Natural killer cell treated with Interleukin-12 subunit alpha and Interleukin-12 subunit beta and Interleukin-15 and Interleukin-18, amount 100 ng/mL, for 72 hours (primary cell): Measurements from ENCODE around the gene DCDC2. TPM values are rescaled to one million over a fixed set of nuclear protein-coding genes. Genes with fewer than 3 reads are reported as not detected.
"Not testable (repeated sequence)": the region's sequence is repeated elsewhere in the genome, so short reads cannot be mapped to it uniquely, and the experiment has no call there.

ENCODE experiments used
- ATAC-seq, 2 donors: fragments of 150-1000 bp; cut with Tn5 transposase in 1 of 2; sonication (Bioruptor Pico), chemical (Tn5 transposase) in 1 of 2; 2 replicates each; pipeline ENCODE4 v1.10.0; 2021
- DNase-seq: peaks from one replicate; pipeline ENCODE4 v3.0.0; 2022; ENCODE audit warnings: low spot score
- H3K27ac Mint-ChIP-seq, 2 donors: 1 replicate in 1 of 2; 2 replicates in 1 of 2; pipeline ENCODE4 v1.8.0; 2022; ENCODE audit warnings: mixed read lengths in 2 of 2, mild to moderate bottlenecking in 1 of 2, moderate library complexity in 1 of 2
- H3K27me3 Mint-ChIP-seq, 2 donors: 1 replicate in 1 of 2; 2 replicates in 1 of 2; pipeline ENCODE4 v1.8.0; 2022; ENCODE audit warnings: mixed read lengths in 2 of 2
- H3K36me3 Mint-ChIP-seq: one replicate; pipeline ENCODE4 v1.8.0; 2022; ENCODE audit warnings: mixed read lengths
- H3K4me1 Mint-ChIP-seq, 2 donors: 1 replicate in 1 of 2; 2 replicates in 1 of 2; pipeline ENCODE4 v1.8.0; 2022; ENCODE audit warnings: low read depth in 2 of 2, mixed read lengths in 2 of 2, mild to moderate bottlenecking in 1 of 2
- H3K4me3 Mint-ChIP-seq: one replicate; pipeline ENCODE4 v1.8.0; 2022; ENCODE audit warnings: mixed read lengths
- H3K9me3 Mint-ChIP-seq: 2 replicates; pipeline ENCODE4 v1.8.0; 2022; ENCODE audit warnings: mixed read lengths
- total RNA-seq, 2 donors: library from RNA; stranded (reverse); gene quantifications; one replicate each; pipeline ENCODE4 v1.2.3, GENCODE V29; 2022

The DCDC2 gene
- total RNA-seq, 2 donors from 2014 or later: not detected

DNA sequence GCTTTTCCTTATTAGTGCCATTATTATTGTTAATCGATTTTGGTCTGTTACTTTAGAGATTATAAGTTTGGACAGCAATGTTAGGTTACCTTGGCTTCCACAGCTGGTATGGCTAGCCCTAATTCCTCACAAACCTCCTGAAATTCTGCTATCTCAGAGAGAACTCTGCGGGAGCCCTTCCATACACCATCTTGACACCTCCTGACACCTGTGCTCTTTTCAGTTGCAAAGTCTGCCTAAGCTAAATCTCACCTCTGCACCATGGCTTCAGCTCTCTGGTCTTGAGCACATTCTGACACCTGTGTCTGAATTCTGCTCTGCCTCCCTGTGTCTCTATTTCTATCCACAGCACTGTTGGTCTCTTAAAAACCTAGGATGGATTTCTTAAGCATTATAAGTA lies 106.5 kb downstream of the DCDC2 start:
- DNase-seq: no peak
- Mint-ChIP-seq H3K27ac (no peak overlapping the region), H3K27me3 (peaks cover 7 to 12% of the 10 kb centered on the region in 2 donors), H3K4me1 (peaks cover 0 to 4% of the 10 kb centered on the region in 2 donors), H3K4me3 (no peak overlapping the region), H3K36me3 (peaks cover 5% of the 10 kb centered on the region), H3K9me3 (peaks cover 4% of the 10 kb centered on the region)
- no peak for ATAC-seq

GRCh38 chr6:24249926-24250325 lies 107.9 kb downstream of the DCDC2 start:
- no peak overlapping the region for H3K4me3 Mint-ChIP-seq

DNA sequence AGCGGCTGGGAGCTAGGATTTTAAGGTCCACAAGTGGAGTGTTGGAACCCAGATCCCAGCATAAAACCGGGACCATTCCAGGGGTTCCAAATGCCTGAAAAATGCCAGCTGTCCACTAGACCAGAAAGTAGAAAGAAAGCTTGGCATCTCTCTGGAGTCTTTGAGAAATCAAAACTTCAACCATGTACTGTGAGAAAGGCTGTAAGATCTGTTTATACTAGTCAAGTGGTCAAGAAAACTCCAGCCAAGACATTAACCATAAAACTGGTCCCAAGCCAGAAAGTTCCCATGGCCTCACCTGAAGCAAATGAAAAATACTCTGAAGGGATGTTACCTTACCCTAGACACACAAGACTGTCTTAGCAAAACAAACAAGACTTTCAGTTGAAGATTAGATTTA lies 112.6 kb downstream of the DCDC2 start:
- H3K36me3 Mint-ChIP-seq: no peaks in the 10 kb centered on the region
- ATAC-seq (no peak), DNase-seq (no peak)
- H3K4me3 Mint-ChIP-seq: no peak overlapping the region
- peaks cover 2 to 18% of the 10 kb centered on the region in 2 donors for H3K27me3 Mint-ChIP-seq
- H3K4me1 Mint-ChIP-seq: no peaks in the 10 kb centered on the region
- H3K27ac Mint-ChIP-seq: no peak overlapping the region
- H3K9me3 Mint-ChIP-seq: no peaks in the 10 kb centered on the region

More at GRCh38 chr6:24249926-24250325, 107.9 kb downstream of the DCDC2 start:
- DNase-seq (no peak), ATAC-seq (no peak)
- Mint-ChIP-seq H3K36me3 (peaks cover 5% of the 10 kb centered on the region), H3K27me3 (peaks cover 7 to 19% of the 10 kb centered on the region in 2 donors), H3K9me3 (no peaks in the 10 kb centered on the region), H3K4me1 (no peaks in the 10 kb centered on the region), H3K27ac (no peak overlapping the region)

DNA sequence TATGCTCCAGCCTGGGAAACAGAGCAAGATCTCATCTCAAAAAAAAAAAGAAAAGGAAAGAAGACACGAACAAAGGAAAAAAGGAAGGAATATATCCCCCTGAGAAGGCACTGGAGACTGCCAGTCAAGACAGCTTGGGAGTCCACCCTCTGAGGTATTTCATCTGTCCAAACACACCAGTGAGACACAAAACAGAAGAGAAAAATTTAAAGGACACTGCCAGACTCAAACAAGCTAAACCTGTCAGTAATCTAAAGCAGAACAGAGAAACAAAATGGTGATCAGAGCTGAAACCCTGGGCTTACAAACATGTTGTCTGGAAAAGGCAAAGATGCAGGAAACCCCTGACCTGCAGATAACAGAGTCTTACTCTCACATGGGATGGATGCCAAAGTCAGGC lies 114.9 kb downstream of the DCDC2 start:
- Mint-ChIP-seq H3K27ac (no peak overlapping the region), H3K4me1 (no peaks in the 10 kb centered on the region), H3K36me3 (no peaks in the 10 kb centered on the region), H3K27me3 (peaks cover 2 to 18% of the 10 kb centered on the region in 2 donors), H3K4me3 (no peak overlapping the region), H3K9me3 (no peaks in the 10 kb centered on the region)
- ATAC-seq (no peak), DNase-seq (no peak)

DNA sequence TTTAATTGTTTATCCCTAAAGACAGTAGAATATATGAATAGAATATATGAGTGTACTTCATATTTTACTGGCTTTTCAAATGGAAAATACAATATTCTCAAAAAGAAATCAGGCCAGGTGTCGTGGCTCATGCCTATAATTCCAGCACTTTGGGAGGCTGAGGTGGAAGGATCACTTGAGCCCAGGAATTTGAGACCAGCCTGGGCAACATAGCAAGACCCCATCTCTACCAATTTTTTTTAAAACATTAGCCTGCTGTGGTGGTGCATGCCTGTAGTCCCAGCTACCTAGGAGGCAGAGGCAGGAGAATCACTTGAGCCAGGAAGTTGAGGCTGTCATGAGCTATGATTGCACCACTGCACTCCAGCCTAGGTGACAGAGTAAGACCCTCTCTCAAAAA lies 116.1 kb downstream of the DCDC2 start:
- DNase-seq, H3K4me3 Mint-ChIP-seq, H3K27ac Mint-ChIP-seq, H3K36me3 Mint-ChIP-seq, H3K9me3 Mint-ChIP-seq, ATAC-seq, H3K4me1 Mint-ChIP-seq: not testable (repeated sequence)
- H3K27me3 Mint-ChIP-seq: peaks cover 2 to 18% of the 10 kb centered on the region in 2 donors

GRCh38 chr6:24240943-24241342 lies 116.9 kb downstream of the DCDC2 start:
- Mint-ChIP-seq H3K36me3 (no peaks in the 10 kb centered on the region), H3K4me1 (peaks cover 0 to 3% of the 10 kb centered on the region in 2 donors), H3K27me3 (peaks cover 2 to 18% of the 10 kb centered on the region in 2 donors), H3K9me3 (peaks cover 4% of the 10 kb centered on the region), H3K4me3 (no peak overlapping the region), H3K27ac (no peak overlapping the region)
- DNase-seq (no peak), ATAC-seq (no peak)

DNA sequence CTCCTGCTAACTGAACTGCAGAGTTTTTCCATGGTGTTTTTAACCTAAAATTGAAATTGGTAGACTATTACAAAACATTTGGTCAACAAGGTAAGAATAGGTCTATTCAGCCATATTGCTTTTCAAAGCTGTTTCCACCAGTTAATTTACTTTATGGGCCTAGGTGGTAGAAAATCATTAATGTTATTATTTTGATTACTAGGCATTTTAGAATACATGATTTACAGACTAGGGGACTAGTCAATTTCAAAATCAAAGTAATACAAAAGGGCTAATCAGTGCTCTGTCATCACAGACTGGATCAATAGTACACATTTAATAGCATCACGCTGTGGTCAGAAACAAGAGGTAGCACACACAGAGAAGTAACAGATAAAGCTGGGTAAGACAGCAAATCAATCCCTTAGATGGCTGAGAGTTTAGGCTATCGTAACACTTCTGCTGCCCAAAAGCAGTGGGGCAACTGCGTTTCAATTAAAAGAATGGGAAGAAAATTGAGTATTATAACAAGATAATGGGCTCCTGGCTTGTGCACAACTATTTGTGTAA lies 117.4 kb downstream of the DCDC2 start:
- Mint-ChIP-seq H3K27ac (no peak overlapping the region), H3K4me3 (no peak overlapping the region), H3K4me1 (peaks cover 0 to 3% of the 10 kb centered on the region in 2 donors), H3K9me3 (peaks cover 4% of the 10 kb centered on the region), H3K36me3 (no peaks in the 10 kb centered on the region), H3K27me3 (peaks cover 2 to 14% of the 10 kb centered on the region in 2 donors)
- no peak for DNase-seq
- no peak for ATAC-seq

DNA sequence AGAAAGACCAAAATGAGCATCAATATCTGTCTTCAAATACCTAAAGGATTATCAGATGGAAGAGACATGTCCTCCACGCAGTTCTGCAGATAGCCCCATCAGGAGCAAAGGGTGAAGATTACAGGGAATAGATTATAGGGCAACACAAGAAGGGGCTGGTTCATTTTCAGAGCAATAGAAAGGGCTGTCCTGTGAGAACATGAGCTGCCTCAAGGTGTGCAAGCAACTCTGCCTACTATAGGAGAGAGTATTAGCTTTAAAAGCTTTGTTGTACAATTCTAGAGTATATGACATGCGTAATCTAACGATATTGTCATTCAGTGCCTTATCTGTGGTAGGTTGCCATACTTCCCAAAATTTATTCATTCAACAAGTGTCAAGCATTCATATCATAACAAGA lies 119.2 kb downstream of the DCDC2 start:
- no peaks in the 10 kb centered on the region for H3K36me3 Mint-ChIP-seq
- no peak overlapping the region for H3K4me3 Mint-ChIP-seq
- peaks cover 4% of the 10 kb centered on the region for H3K9me3 Mint-ChIP-seq
- H3K27ac Mint-ChIP-seq: no peak overlapping the region
- DNase-seq: no peak
- H3K27me3 Mint-ChIP-seq: peaks cover 3 to 16% of the 10 kb centered on the region in 2 donors
- no peak for ATAC-seq
- H3K4me1 Mint-ChIP-seq: peaks cover 0 to 3% of the 10 kb centered on the region in 2 donors

GRCh38 chr6:24236779-24237178 lies 121.1 kb downstream of the DCDC2 start:
- H3K27ac Mint-ChIP-seq, H3K4me1 Mint-ChIP-seq, ATAC-seq: not testable (repeated sequence)

GRCh38 chr6:24233813-24234442 lies 123.9 kb downstream of the DCDC2 start:
- Mint-ChIP-seq H3K36me3 (no peaks in the 10 kb centered on the region), H3K27ac (no peak overlapping the region), H3K9me3 (peaks cover 4% of the 10 kb centered on the region), H3K4me1 (peaks cover 3 to 4% of the 10 kb centered on the region in 2 donors), H3K4me3 (no peak overlapping the region), H3K27me3 (peaks cover 3 to 10% of the 10 kb centered on the region in 2 donors)
- no peak for DNase-seq
- ATAC-seq: no peak

More at GRCh38 chr6:24236779-24237178, 121.1 kb downstream of the DCDC2 start:
- DNase-seq, H3K4me3 Mint-ChIP-seq, H3K36me3 Mint-ChIP-seq, H3K9me3 Mint-ChIP-seq: not testable (repeated sequence)
- H3K27me3 Mint-ChIP-seq: peaks cover 3 to 10% of the 10 kb centered on the region in 2 donors

DNA sequence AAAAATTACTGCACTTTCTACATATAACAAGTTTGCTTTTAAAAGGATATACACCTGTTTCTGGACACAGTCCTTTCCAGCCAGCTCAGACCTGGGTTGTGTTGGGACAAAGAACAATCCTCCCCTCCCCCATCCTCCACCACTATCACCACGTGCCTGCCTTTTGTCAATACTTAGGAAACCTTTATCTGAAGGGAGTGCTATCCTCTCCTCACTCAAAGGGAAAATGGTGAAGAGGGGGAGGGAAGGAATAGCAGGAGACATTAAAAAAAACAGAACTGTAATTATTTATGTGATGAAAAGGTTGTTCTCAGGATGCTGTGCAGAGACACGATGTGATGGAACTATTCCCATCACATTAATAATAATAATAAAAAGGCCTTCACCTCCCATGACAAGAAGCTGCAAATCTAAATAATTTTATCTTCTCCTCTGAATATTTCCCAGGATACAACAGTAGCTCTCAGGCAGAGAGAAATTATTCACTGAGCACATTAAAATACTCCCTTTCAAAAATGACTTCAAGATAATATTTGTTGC lies 126.4 kb downstream of the DCDC2 start:
- Mint-ChIP-seq H3K4me1 (peaks cover 0 to 5% of the 10 kb centered on the region in 2 donors), H3K27ac (no peak overlapping the region)
- DNase-seq: no peak

DNA sequence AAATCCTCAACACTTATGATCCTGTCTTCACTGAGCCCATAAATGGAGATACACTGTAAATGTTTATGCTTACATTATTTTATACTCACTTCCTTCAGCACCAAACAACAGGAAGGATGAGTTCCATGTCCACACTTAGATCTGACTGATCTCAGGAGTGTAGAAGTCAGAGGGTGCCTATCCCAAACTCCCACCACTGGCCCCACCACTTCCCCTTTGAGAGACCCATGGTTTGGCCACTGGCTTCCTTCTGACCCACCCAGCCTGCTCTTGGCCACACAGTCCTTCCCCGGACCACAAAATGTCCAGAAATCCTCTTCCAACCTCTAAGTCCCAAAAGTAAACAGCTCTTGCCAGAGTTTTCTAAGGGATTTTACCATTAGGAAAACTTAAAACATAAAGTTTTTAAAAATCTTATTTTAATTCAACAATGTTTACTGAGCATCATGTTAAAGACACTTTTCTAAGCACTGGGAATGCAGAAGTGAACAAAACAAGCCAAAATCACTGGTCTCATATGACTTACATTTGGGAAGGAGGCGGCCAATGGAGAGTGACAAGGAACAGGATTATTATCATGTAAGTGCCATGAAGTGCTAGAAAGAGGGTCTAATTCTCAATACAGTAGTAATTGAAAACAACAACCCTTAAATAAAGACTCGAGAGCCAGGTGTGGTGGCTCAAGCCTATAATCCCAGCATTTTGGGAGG lies 128.0 kb downstream of the DCDC2 start:
- DNase-seq: no peak
- no peaks in the 10 kb centered on the region for H3K36me3 Mint-ChIP-seq
- H3K27me3 Mint-ChIP-seq: peaks cover 15 to 22% of the 10 kb centered on the region in 2 donors
- H3K4me3 Mint-ChIP-seq: no peak overlapping the region
- peaks cover 0 to 5% of the 10 kb centered on the region in 2 donors for H3K4me1 Mint-ChIP-seq
- no peak overlapping the region for H3K27ac Mint-ChIP-seq
- H3K9me3 Mint-ChIP-seq: no peaks in the 10 kb centered on the region
- no peak for ATAC-seq

More for the DNA sequence above, 126.4 kb downstream of the DCDC2 start:
- no peaks in the 10 kb centered on the region for H3K36me3 Mint-ChIP-seq
- peaks cover 9 to 17% of the 10 kb centered on the region in 2 donors for H3K27me3 Mint-ChIP-seq
- no peaks in the 10 kb centered on the region for H3K9me3 Mint-ChIP-seq
- no peak for ATAC-seq
- H3K4me3 Mint-ChIP-seq: no peak overlapping the region

GRCh38 chr6:24228681-24229255 lies 129.1 kb downstream of the DCDC2 start:
- no peaks in the 10 kb centered on the region for H3K9me3 Mint-ChIP-seq
- H3K4me1 Mint-ChIP-seq: peaks cover 0 to 5% of the 10 kb centered on the region in 2 donors
- no peak overlapping the region for H3K4me3 Mint-ChIP-seq
- DNase-seq: no peak
- H3K36me3 Mint-ChIP-seq: no peaks in the 10 kb centered on the region
- peaks cover 13 to 17% of the 10 kb centered on the region in 2 donors for H3K27me3 Mint-ChIP-seq
- ATAC-seq: peak; percentile 76 to 79
- peak overlapping the region in 1 of 2 donors; percentile 11 for H3K27ac Mint-ChIP-seq
